RWPE2 (cell line): ENCODE results near the gene NUDT9.
"Not testable (repeated sequence)": the region's sequence is repeated elsewhere in the genome, so short reads cannot be mapped to it uniquely, and the experiment has no call there.

Experiments
- ATAC-seq: fragments of 200-7000 bp; cut with Tn5 transposase; 3 replicates; pipeline ENCODE4 v1.9.1; 2021; ENCODE audit warnings: low read depth
- DNase-seq: peaks from one replicate; pipeline ENCODE4 v3.0.0-alpha.2; 2020; ENCODE audit warnings: low spot score
- H3K27ac ChIP-seq: fragments of 450-650 bp; 2 replicates; pipeline ENCODE4 v1.5.1; 2017; ENCODE audit warnings: mild to moderate bottlenecking; ENCODE audit not compliant: poor library complexity, severe bottlenecking
- H3K27me3 ChIP-seq: fragments of 250-450 bp; sonication (Bioruptor Pico); 2 replicates; pipeline ENCODE4 v1.5.1; 2021; ENCODE audit warnings: mild to moderate bottlenecking, moderate library complexity; ENCODE audit not compliant: insufficient read depth, poor library complexity, severe bottlenecking
- H3K36me3 ChIP-seq: fragments of 250-450 bp; sonication (Bioruptor Pico); 2 replicates; pipeline ENCODE4 v1.5.1; 2020; ENCODE audit warnings: low read depth, mild to moderate bottlenecking, moderate library complexity
- H3K4me1 ChIP-seq: fragments of 250-450 bp; sonication (Bioruptor Pico); 2 replicates; pipeline ENCODE4 v1.5.1; 2021; ENCODE audit warnings: mild to moderate bottlenecking, moderate library complexity; ENCODE audit not compliant: insufficient read depth, poor library complexity, severe bottlenecking
- H3K4me3 ChIP-seq: fragments of 250-450 bp; sonication (Bioruptor Pico); 2 replicates; pipeline ENCODE4 v1.5.1; 2021; ENCODE audit warnings: mild to moderate bottlenecking, moderate library complexity; ENCODE audit not compliant: severe bottlenecking
- H3K9me3 ChIP-seq: fragments of 250-450 bp; sonication (Bioruptor Pico); 2 replicates; pipeline ENCODE4 v1.5.1; 2021; ENCODE audit warnings: mild to moderate bottlenecking, moderate library complexity; ENCODE audit not compliant: severe bottlenecking
- CTCF ChIP-seq: fragments of 450-650 bp; IDR thresholded peaks from one replicate; pipeline ENCODE4 v1.5.1; 2017; ENCODE audit warnings: mild to moderate bottlenecking, moderate library complexity; ENCODE audit not compliant: poor library complexity, severe bottlenecking

NUDT9 gene

GRCh38 chr4:87419578-87420249, 2.7 kb upstream of the NUDT9 start:
- Histone ChIP-seq H3K4me3 (no peak overlapping the region), H3K27me3 (no peaks in the 10 kb centered on the region), H3K36me3 (no peaks in the 10 kb centered on the region), H3K27ac (no peak overlapping the region), H3K4me1 (peaks cover 14% of the 10 kb centered on the region), H3K9me3 (peaks cover 1% of the 10 kb centered on the region)
- ATAC-seq, result no peak
- TF ChIP-seq CTCF, result no peak
- no peak for DNase-seq

- Histone ChIP-seq H3K4me3 (no peak overlapping the region), H3K9me3 (peaks cover 1% of the 10 kb centered on the region), H3K4me1 (peaks cover 15% of the 10 kb centered on the region), H3K27me3 (no peaks in the 10 kb centered on the region), H3K36me3 (no peaks in the 10 kb centered on the region), H3K27ac (no peak overlapping the region)
- DNase-seq (no peak), ATAC-seq (no peak)
- no peak for TF ChIP-seq CTCF
Measured at GRCh38 chr4:87420276-87420830, 2.0 kb upstream of the NUDT9 start.

- no peak for ATAC-seq
- Histone ChIP-seq H3K27me3 (no peaks in the 10 kb centered on the region), H3K4me3 (peak overlapping the region; percentile 53), H3K27ac (peak overlapping the region; percentile 64), H3K36me3 (peaks cover 7% of the 10 kb centered on the region; the same call in 1 of the 2 replicates), H3K4me1 (peaks cover 22% of the 10 kb centered on the region), H3K9me3 (no peaks in the 10 kb centered on the region)
- peak; percentile 27 for TF ChIP-seq CTCF
- DNase-seq, result no peak
Measured at GRCh38 chr4:87423317-87424098, 1.1 kb downstream of the NUDT9 start.

GRCh38 chr4:87424099-87424543, 1.7 kb downstream of the NUDT9 start:
- not testable (repeated sequence) for H3K27me3 ChIP-seq, H3K36me3 ChIP-seq, H3K9me3 ChIP-seq, DNase-seq, H3K4me3 ChIP-seq, H3K27ac ChIP-seq, ATAC-seq
- peaks cover 22% of the 10 kb centered on the region for H3K4me1 ChIP-seq

- no peak for DNase-seq
- Histone ChIP-seq H3K4me1 (peaks cover 22% of the 10 kb centered on the region), H3K27me3 (no peaks in the 10 kb centered on the region), H3K36me3 (peaks cover 7% of the 10 kb centered on the region; the same call in 1 of the 2 replicates), H3K27ac (no peak overlapping the region), H3K9me3 (no peaks in the 10 kb centered on the region), H3K4me3 (no peak overlapping the region)
- TF ChIP-seq CTCF, result no peak
- ATAC-seq, result no peak
Measured at GRCh38 chr4:87425711-87426110, 3.3 kb downstream of the NUDT9 start.
